Sigmoid colon (tissue), 3 donors: Measurements from ENCODE around the gene LUC7L.
"Not testable (repeated sequence)": the region's sequence is repeated elsewhere in the genome, so short reads cannot be mapped to it uniquely, and the experiment has no call there.

Experiments
- CTCF ChIP-seq, 4 experiments: fragments of 450-650 bp in 3 of 4; fragments of 200-600 bp in 1 of 4; IDR thresholded peaks; one replicate each; pipeline ENCODE4 v1.5.1; 2016 to 2019; ENCODE audit warnings: antibody characterized with exemption in 4 of 4, mild to moderate bottlenecking in 3 of 4, moderate library complexity in 2 of 4
- POLR2A ChIP-seq, 2 donors: fragments of 450-650 bp; IDR thresholded peaks; one replicate each; pipeline ENCODE4 v1.6.1; 2016; ENCODE audit warnings: antibody characterized with exemption in 2 of 2, mild to moderate bottlenecking in 2 of 2, moderate library complexity in 2 of 2

DNA sequence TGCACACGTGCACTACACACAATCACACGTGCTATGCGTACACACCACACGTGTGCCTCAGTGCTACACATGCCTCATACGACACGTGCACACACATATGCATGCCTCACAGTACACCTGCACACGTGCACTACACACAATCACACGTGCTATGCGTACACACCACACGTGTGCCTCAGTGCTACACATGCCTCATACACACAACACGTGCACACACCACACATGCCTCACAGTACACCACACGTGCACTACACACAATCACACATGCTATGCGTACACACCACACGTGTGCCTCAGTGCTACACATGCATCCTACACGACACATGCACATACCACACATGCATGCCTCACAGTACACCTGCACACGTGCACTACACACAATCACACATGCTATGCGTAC is 38.3 kb upstream of the LUC7L start:
- not testable (repeated sequence) for TF ChIP-seq CTCF, POLR2A (IDR thresholded peaks at IDR 0.05)
